Stimulated activated CD8-positive, alpha-beta memory T cell treated with anti-CD3 and anti-CD28 coated beads, Interleukin-7, amount 100 ng/mL, for 4 hours (primary cell): Measurements from ENCODE around the gene FCRL6.

Source experiments
- DNase-seq, 2 donors: peaks; one replicate each; pipeline ENCODE4 v3.0.0-alpha.2; 2020; ENCODE audit warnings: low read depth in 2 of 2

Gene FCRL6

DNA sequence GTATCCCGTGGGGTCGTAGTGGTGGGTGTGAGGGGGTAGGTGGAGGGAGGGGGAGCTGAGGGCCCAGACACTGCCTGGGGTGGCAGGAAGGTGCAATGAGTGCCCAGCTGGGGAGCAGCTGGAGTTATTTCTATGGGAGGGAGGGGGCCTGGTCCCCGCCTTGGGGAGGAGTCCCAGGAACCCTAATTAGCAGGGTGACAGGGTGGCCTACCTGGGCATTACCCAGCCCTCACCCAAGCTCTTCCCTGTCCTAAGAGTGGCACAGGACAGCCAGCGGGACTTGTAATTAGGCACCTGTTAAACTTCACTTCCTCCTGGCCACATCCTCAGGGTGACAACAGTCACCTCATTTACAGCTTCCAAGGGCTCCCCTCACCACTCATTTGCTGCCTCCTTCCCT, 60.4 kb downstream of the FCRL6 start, which contains the start of gene VSIG8:
Gene VSIG8 (minus strand): TSS at position 101 of the 400 bp plus-strand sequence. CDS start 136 bp downstream, outside the sequence.
- DNase-seq: no peak

DNA sequence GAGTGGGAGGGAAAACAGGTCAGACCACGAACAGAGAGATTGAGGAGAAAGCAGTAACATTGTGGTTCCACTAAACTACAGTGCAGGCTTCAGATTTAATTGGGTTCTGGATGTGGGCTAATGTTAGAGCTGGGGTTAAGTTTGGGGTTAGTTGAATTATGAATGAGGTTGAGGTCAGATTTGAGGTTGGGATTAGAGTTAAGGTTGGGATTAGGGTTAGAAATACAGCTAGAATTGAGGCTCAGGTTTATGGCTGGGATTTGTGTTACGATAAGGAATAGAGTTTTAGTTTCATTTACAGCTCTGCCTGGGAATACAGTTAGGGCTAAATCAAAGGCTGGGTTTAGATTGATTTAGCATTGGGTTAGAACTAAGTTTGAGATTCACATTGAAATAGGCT, 62.1 kb downstream of the FCRL6 start:
- DNase-seq: no peak
